Measurements from ENCODE around the gene PEX11B. TPM values are rescaled to one million over a fixed set of nuclear protein-coding genes. Genes with fewer than 3 reads are reported as not detected.

The PEX11B gene
- total and polyA plus RNA-seq, 2 of the 8 experiments (the other 6 are each of a cell fraction or from before 2014, with no cell fraction given), result 9.1 to 15.1 TPM

- Histone ChIP-seq H3K4me3 (ENCODE audit: extremely low read depth in 1 of 4, insufficient read depth in 2 of 4, low read depth in 3 of 4, low read length in 4 of 4) (peak overlapping the region in 1 of 4 experiments; percentile 81; a peak in 2 of 8 replicates), H2BK120ac (replicated peaks; ENCODE audit: low read depth, low read length) (no peak overlapping the region), H3K4ac (replicated peaks; ENCODE audit: insufficient read length, low read depth, low read length) (no peak overlapping the region), H3K36me3 (ENCODE audit: control insufficient read depth in 2 of 4, insufficient read depth in 4 of 4, low read length in 3 of 4) (no peaks in the 10 kb centered on the region), H2BK20ac (ENCODE audit: low read length) (no peak overlapping the region), H3K56ac (replicated peaks; ENCODE audit: insufficient read length, low read depth, low read length) (no peak overlapping the region), H4K20me1 (replicated peaks in 1 of 2; ENCODE audit: control insufficient read depth in 1 of 2, insufficient read depth in 2 of 2, low read length in 2 of 2) (peaks cover 0 to 2% of the 10 kb centered on the region in 2 experiments), H3K79me1 (ENCODE audit: low read depth, low read length) (no peaks in the 10 kb centered on the region), H3K9me3 (ENCODE audit: insufficient read depth in 2 of 2, low read depth in 1 of 2, low read length in 1 of 2) (no peaks in the 10 kb centered on the region), H4K91ac (replicated peaks; ENCODE audit: insufficient read length, low read length) (no peak overlapping the region), H3K23me2 (ENCODE audit: low read depth, low read length) (peaks cover 22% of the 10 kb centered on the region), H3K9ac (replicated peaks in 1 of 4; ENCODE audit: extremely low read depth in 1 of 4, low read depth in 3 of 4, low read length in 3 of 4) (no peak overlapping the region), H3K18ac (ENCODE audit: extremely low read depth, low read length) (no peak overlapping the region), H3K27me3 (replicated peaks in 1 of 4; ENCODE audit: control insufficient read depth in 3 of 4, extremely low read depth in 1 of 4, insufficient read depth in 3 of 4, low read length in 3 of 4) (peaks cover 25 to 52% (median 50%) of the 10 kb centered on the region in 4 experiments), H4K5ac (ENCODE audit: insufficient read length, low read depth, low read length) (no peak overlapping the region), H2AFZ (ENCODE audit: low read length) (no peak overlapping the region), H2BK12ac (ENCODE audit: low read depth, low read length) (no peak overlapping the region), H2AK5ac (ENCODE audit: low read depth, low read length) (no peak overlapping the region), H3K4me2 (ENCODE audit: insufficient read depth in 1 of 2, low read depth in 2 of 2, low read length in 2 of 2) (peak overlapping the region; percentile 74 to 93), H3K27ac (ENCODE audit: low read depth, low read length) (no peak overlapping the region), H3K79me2 (ENCODE audit: control insufficient read depth in 1 of 2, insufficient read depth in 2 of 2, low read length in 2 of 2) (no peaks in the 10 kb centered on the region), H2BK5ac (ENCODE audit: low read depth, low read length) (no peak overlapping the region), H4K8ac (ENCODE audit: extremely low read depth, insufficient read depth, low read length) (no peak overlapping the region), H3K14ac (ENCODE audit: insufficient read length) (no peak overlapping the region), H3K4me1 (replicated peaks in 1 of 4; ENCODE audit: control insufficient read depth in 3 of 4, insufficient read depth in 4 of 4, low read length in 3 of 4) (peaks cover 0 to 17% (median 11%) of the 10 kb centered on the region in 4 experiments; a peak in 6 of 7 replicates), H3K23ac (ENCODE audit: insufficient read length) (no peak overlapping the region), H2BK15ac (ENCODE audit: low read length) (no peak overlapping the region)
- CTCF ChIA-PET (ENCODE audit: partially characterized antibody), result interaction anchor here (0.7 to 3.6 kb wide), 12 partner anchors 13 to 118 kb away, joined by 3 to 17 read pairs (median 4); partner anchors contain the start of genes NUDT17 and PIAS3
- 71% methylated on average over 5 of the region's 5 CpGs; no CpG with 5 or more reads in 1 of the 2 experiments for WGBS, 2 experiments (ENCODE audit: extremely low coverage in 1 of 2, insufficient coverage in 1 of 2, insufficient read length in 1 of 2, insufficient replicate concordance in 2 of 2, low coverage in 1 of 2, low lambda C conversion rate in 2 of 2, missing lambda C conversion rate in 1 of 2)
- no peak for TF ChIP-seq CEBPB (IDR thresholded peaks at IDR 0.05; ENCODE audit: low read depth, low read length)
- no peak for TF ChIP-seq POLR2A (IDR thresholded peaks at IDR 0.05; ENCODE audit: control extremely low read depth in 1 of 2, low read depth in 2 of 2, low read length in 2 of 2)
- no peak for TF ChIP-seq CBX5 (IDR thresholded peaks at IDR 0.05; ENCODE audit: low read depth, low read length)
- TF ChIP-seq CTBP2 (IDR thresholded peaks at IDR 0.05; ENCODE audit: borderline replicate concordance, insufficient read depth, insufficient read length, low read length), result no peak
- TF ChIP-seq EZH2 (IDR thresholded peaks at IDR 0.05; ENCODE audit: low read depth, low read length, severe bottlenecking), result no peak
- no peak for TF ChIP-seq NANOG (IDR thresholded peaks at IDR 0.05; ENCODE audit: insufficient read depth, low read depth, low read length, poor library complexity, severe bottlenecking)
- no peak for TF ChIP-seq CTCF (IDR thresholded peaks at IDR 0.05; ENCODE audit: control extremely low read depth in 1 of 3, insufficient read depth in 1 of 3, low read depth in 1 of 3, low read length in 3 of 3)
- TF ChIP-seq CHD1 (IDR thresholded peaks at IDR 0.05; ENCODE audit: low read depth, low read length), result no peak
- no peak for TF ChIP-seq SP2 (IDR thresholded peaks at IDR 0.05; ENCODE audit: low read length)
- DNase-seq (ENCODE audit: low read depth in 1 of 2, low spot score in 2 of 2) (no peak), FAIRE-seq (no peak)
- POLR2A ChIA-PET (ENCODE audit: partially characterized antibody), result interaction anchor here (0.8 to 4.1 kb wide), 12 partner anchors 9 to 104 kb away, joined by 3 to 21 read pairs (median 7); partner anchors contain the start of genes PEX11B, PIAS3, RBM8A and TXNIP
These were observed 44.9 kb upstream of the PEX11B start for GRCh38 chr1:145963265-145964019.
